Heart left ventricle (tissue), 16 donors: ENCODE results near the gene CCDC197. TPM values are rescaled to one million over a fixed set of nuclear protein-coding genes. Genes with fewer than 3 reads are reported as not detected.

Experiments used
- ATAC-seq, 4 donors: fragments of 200-7000 bp; cut with Tn5 transposase; one replicate each; pipeline ENCODE4 v1.9.1; 2020 to 2022; ENCODE audit warnings: moderate library complexity in 4 of 4, mild to moderate bottlenecking in 3 of 4, moderate number of reproducible peaks in 1 of 4
- DNase-seq, 5 donors: peaks; one replicate each; pipeline ENCODE4 v3.0.0-alpha.2; 2020
- H3K27ac ChIP-seq, 12 donors: fragments of 200-600 bp; sonication (generic) in 4 of 12; one replicate each; pipeline versions ENCODE4 v1.5.0 to v1.8.0; 2016 to 2022; ENCODE audit warnings: mild to moderate bottlenecking in 2 of 12
- H3K27me3 ChIP-seq, 9 donors: fragments of 200-600 bp; sonication (generic) in 2 of 9; one replicate each; pipeline versions ENCODE4 v1.5.1 to v1.8.0; 2016 to 2022; ENCODE audit warnings: mild to moderate bottlenecking in 3 of 9
- H3K36me3 ChIP-seq, 9 donors: fragments of 200-600 bp; sonication (generic) in 2 of 9; one replicate each; pipeline versions ENCODE4 v1.5.0 to v1.8.0; 2018 to 2022; ENCODE audit warnings: mild to moderate bottlenecking in 2 of 9
- H3K4me1 ChIP-seq, 12 donors: fragments of 200-600 bp; sonication (generic) in 4 of 12; one replicate each; pipeline versions ENCODE4 v1.5.0 to v1.8.0; 2016 to 2022; ENCODE audit warnings: mild to moderate bottlenecking in 3 of 12
- H3K4me3 ChIP-seq, 12 donors: fragments of 200-600 bp; sonication (generic) in 4 of 12; one replicate each; pipeline versions ENCODE4 v1.5.0 to v1.8.0; 2017 to 2022; ENCODE audit warnings: mild to moderate bottlenecking in 9 of 12, moderate library complexity in 4 of 12
- H3K9me3 ChIP-seq, 12 donors: fragments of 200-600 bp; sonication (generic) in 4 of 12; one replicate each; pipeline versions ENCODE4 v1.5.0 to v1.8.0; 2016 to 2022; ENCODE audit warnings: mild to moderate bottlenecking in 1 of 12
- POLR2A ChIP-seq, 2 donors: fragments of 450-650 bp; IDR thresholded peaks; one replicate each; pipeline ENCODE4 v1.6.1; 2017; ENCODE audit warnings: antibody characterized with exemption in 2 of 2, mild to moderate bottlenecking in 2 of 2, moderate library complexity in 2 of 2
- WGBS, 4 donors: extraction: QIAGEN DNeasy Blood & Tissue Kit in 2 of 4; methylation state at CpG; one replicate each; pipeline versions ENCODE4 v1.1.5 to v1.1.7; 2013 to 2018; 5-methylcytosine and 5-hydroxymethylcytosine counted together
- intact Hi-C, 10 donors: fragments of 100-400 bp; cut with DNase I; formaldehyde crosslinking; loops; one replicate each; pipeline versions ENCODE4 v1.11.1 to v1.14.2; 2022
- polyA plus RNA-seq, 2 donors: library from polyadenylated mRNA; stranded (reverse); fragments of 200-250 nt; gene quantifications; one replicate each; pipeline ENCODE4 v1.2.3, GENCODE V29; 2013
- total RNA-seq, 9 donors: library from RNA; depleted of rRNA in 2 of 9; stranded (reverse); fragments of >200 nt in 2 of 9; fragmentation: NEBNext Ultra II Directional in 3 of 9; extraction: Animal tissue kit (Norgen Biotek cat#: 25700) in 3 of 9; gene quantifications; one replicate each; pipeline versions ENCODE4 v1.1.0 to v1.2.4, GENCODE V29; 2016 to 2023
- TF ChIP-seq, protein P1 (sequence below), 12 donors: fragments of 200-600 bp; sonication (generic) in 4 of 12; IDR thresholded peaks; one replicate each; pipeline versions ENCODE4 v1.5.0 to v1.8.0; 2018 to 2022; ENCODE audit warnings: antibody characterized with exemption in 12 of 12, mild to moderate bottlenecking in 5 of 12
- donor health status: ischemic (EF 13 %, LVEDD 7.1; RV severe dilation, severe dysfunction).
- donor health status: healthy with polysubstance abuse.
- donor health status: DM: no; HTN: yes; CAD: no.
- donor health status: DM: no; HTN: no; CAD: no.
- donor health status: ischemic (EF 25% LVEDD 6.9; RV normal size, moderate dysfunction).
- donor health status: ischemic (EF 25% LVEDD 5.7; RV mildly dilated, moderate dysfunction).
- donor health status: healthy.
- donor health status: DM: yes; HTN: yes; CAD: no.
- donor health status: ischemic (EF 35%, LVEDD 5.7; RV mildly dilated, moderate dysfunction).
- donor health status: nonischemic (EF 11% LVEDD 7.7; RV severe dilation, severe dysfunction).
- donor health status: DM: yes; HTN: yes; CAD: no.
- donor health status: PGD.
- donor health status: ischemic (EF 29% LVEDD 5.4; RV normal size, mild dysfunction).
- donor health status: nonischemic (EF 23%, LVEDD 6.1; RV moderate dilation, normal function).

Gene CCDC197
- total and polyA plus RNA-seq, 11 donors, result 0.23 to 1.4 (median 0.88) TPM; not detected in 4

DNA sequence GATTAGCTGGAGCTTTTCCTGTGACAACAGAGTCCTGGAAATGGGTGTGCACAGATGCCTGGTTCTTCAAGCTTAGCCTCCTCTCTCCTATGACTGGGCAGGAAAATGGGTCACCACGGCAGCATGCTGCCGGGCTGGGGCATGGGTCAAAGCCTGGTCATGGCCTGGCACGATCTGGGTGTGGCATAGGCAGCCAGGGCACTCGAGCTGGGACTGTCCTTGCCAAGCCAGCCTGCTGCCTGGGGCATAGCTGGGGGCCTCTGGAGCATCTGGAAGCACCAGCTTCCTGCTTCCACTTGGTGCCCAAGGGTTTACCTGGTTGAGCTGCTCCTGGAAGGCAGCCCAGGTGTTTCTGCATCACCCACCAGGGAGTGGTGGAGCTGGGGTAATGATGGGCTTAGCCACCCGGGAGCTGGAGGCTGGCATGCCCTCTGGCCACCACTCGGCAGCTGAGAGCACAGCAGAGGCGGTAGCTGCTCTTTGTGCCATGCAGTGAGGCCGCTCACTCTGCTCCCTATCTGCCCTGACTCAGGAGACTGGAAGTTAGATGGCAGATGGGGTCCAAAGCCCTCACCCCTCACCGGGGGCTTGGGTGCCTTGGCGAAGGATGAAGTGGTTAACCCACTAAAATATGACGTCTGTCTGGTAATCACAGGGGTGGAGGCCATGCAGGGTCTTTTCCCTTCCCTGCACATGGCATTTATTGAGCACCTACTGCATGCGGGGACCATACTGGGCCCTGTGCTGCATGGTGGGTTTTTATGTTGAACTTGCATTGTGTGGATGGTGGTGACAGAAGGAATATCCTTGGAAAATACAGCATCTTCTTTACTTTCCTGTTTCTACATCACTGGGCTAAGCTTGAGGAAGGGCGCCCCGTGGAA is 30.7 kb downstream of the CCDC197 start:
- Histone ChIP-seq H3K27me3 (no peaks in the 10 kb centered on the region), H3K9me3 (no peaks in the 10 kb centered on the region), H3K4me1 (peaks cover 0 to 15% (median 1%) of the 10 kb centered on the region in 12 donors), H3K4me3 (no peak overlapping the region), H3K36me3 (no peaks in the 10 kb centered on the region), H3K27ac (no peak overlapping the region)
- intact Hi-C loops, result loop anchor here in 1 of 10 donors (10.0 kb wide), 1 partner anchor 823 kb away; the partner anchor contains the start of genes GON7 and UBR7
- no peak for DNase-seq
- ATAC-seq, result no peak
- WGBS, 4 donors, result 87 to 97% (median 90%) methylated on average over 10 to 14 of the region's 14 CpGs
- TF ChIP-seq, protein P1, sequence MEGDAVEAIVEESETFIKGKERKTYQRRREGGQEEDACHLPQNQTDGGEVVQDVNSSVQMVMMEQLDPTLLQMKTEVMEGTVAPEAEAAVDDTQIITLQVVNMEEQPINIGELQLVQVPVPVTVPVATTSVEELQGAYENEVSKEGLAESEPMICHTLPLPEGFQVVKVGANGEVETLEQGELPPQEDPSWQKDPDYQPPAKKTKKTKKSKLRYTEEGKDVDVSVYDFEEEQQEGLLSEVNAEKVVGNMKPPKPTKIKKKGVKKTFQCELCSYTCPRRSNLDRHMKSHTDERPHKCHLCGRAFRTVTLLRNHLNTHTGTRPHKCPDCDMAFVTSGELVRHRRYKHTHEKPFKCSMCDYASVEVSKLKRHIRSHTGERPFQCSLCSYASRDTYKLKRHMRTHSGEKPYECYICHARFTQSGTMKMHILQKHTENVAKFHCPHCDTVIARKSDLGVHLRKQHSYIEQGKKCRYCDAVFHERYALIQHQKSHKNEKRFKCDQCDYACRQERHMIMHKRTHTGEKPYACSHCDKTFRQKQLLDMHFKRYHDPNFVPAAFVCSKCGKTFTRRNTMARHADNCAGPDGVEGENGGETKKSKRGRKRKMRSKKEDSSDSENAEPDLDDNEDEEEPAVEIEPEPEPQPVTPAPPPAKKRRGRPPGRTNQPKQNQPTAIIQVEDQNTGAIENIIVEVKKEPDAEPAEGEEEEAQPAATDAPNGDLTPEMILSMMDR (IDR thresholded peaks at IDR 0.05), result no peak
- no peak for TF ChIP-seq POLR2A (IDR thresholded peaks at IDR 0.05)

DNA sequence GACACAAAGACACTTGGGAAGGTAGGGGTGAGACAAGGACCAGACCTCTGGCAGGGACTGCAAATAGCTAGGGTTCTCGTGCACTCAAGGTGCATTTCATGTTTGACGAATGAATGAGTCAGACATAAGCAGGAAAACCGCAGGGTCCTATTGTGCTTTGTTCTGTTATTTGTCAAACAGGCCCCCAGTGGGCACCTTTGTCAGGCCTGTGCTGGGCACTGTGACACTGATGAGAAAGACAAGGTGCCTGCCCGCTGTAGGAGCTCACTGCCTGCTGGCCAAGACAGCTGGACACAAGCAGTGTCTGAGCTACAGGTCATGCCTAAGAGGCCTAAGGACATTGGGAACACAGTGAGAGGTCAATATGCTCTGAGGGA is 31.3 kb downstream of the CCDC197 start:
- no peak for TF ChIP-seq POLR2A (IDR thresholded peaks at IDR 0.05)
- TF ChIP-seq, protein P1 (IDR thresholded peaks at IDR 0.05), result no peak
- Histone ChIP-seq H3K9me3 (no peaks in the 10 kb centered on the region), H3K4me1 (peaks cover 0 to 15% (median 1%) of the 10 kb centered on the region in 12 donors), H3K27me3 (no peaks in the 10 kb centered on the region), H3K27ac (no peak overlapping the region), H3K4me3 (no peak overlapping the region), H3K36me3 (no peaks in the 10 kb centered on the region)
- no peak for DNase-seq
- 80 to 86% (median 85%) methylated on average over 4 of the region's 4 CpGs for WGBS, 4 donors
- no peak for ATAC-seq
- intact Hi-C loops, result loop anchor here in 1 of 10 donors (10.0 kb wide), 1 partner anchor 824 kb away; the partner anchor contains the start of genes GON7 and UBR7

DNA sequence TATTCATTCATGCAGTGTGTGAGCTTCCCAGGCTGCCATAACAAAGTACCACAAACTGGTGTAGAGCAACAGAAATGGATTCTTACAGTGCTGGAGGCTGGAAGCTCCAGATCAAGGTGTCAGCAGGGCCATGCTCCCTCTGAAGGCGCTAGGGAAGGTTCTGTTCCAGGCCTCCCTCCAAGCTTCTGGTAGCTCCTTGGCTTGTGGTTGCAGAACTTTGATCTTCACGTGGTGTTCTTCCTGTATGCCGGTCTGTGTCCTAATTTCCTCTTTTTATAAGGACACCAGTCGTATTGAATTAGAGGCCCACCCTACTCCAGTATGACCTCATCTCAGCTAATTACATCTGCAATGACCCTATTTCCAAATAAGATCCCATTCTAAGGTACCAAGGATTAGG is 32.2 kb downstream of the CCDC197 start:
- ATAC-seq (no peak), DNase-seq (no peak)
- no peaks in the 10 kb centered on the region for H3K27me3 ChIP-seq
- H3K4me3 ChIP-seq, result no peak overlapping the region
- WGBS, 4 donors, result 61 to 87% (median 67%) methylated on average over 4 of the region's 4 CpGs
- no peak for TF ChIP-seq POLR2A (IDR thresholded peaks at IDR 0.05)
- TF ChIP-seq, protein P1 (IDR thresholded peaks at IDR 0.05), result no peak
- intact Hi-C loops, result loop anchor here in 1 of 10 donors (10.0 kb wide), 1 partner anchor 824 kb away; the partner anchor contains the start of genes GON7 and UBR7
- H3K27ac ChIP-seq, result no peak overlapping the region
- peaks cover 0 to 15% (median 1%) of the 10 kb centered on the region in 12 donors for H3K4me1 ChIP-seq
- no peaks in the 10 kb centered on the region for H3K36me3 ChIP-seq
- H3K9me3 ChIP-seq, result no peaks in the 10 kb centered on the region

DNA sequence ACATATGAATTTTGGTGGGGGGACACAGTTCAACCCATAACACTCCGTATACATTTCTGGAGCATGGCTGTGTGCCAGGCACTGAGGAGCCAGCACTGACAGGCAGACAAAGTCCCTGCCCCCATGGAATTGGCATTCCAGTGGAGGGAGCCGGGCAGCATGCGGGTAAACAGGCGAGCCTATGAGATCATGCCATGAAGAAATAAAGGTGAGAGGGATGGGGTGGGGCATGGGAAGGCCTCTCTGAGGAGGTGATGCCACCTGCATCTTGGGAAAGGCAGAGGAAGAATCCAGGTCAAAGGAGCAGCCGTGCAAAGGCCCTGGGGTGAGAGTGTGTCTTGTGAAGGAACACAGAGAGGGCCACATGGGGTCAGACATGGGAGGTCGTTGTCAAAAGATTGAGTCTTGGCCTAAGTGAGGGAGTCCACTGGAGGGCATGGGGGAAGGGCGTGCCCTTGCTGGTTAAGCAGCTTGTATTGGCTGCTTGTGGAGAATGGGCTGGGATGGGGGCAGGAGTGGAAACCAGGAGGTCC is 32.6 kb downstream of the CCDC197 start:
- H3K27me3 ChIP-seq, result no peaks in the 10 kb centered on the region
- intact Hi-C loops, result loop anchor here in 3 of 10 donors (10.0 kb wide), 2 partner anchors 455 to 825 kb away; partner anchors contain the start of genes GON7 (in 1 of the 3) and UBR7 (in 1 of the 3)
- ATAC-seq, result no peak
- 87 to 93% (median 90%) methylated on average over 7 of the region's 7 CpGs for WGBS, 4 donors
- H3K4me3 ChIP-seq, result no peak overlapping the region
- H3K27ac ChIP-seq, result no peak overlapping the region
- no peaks in the 10 kb centered on the region for H3K36me3 ChIP-seq
- DNase-seq, result no peak
- H3K9me3 ChIP-seq, result peaks cover 0 to 3% (median 0%) of the 10 kb centered on the region in 12 donors
- peaks cover 0 to 15% (median 1%) of the 10 kb centered on the region in 12 donors for H3K4me1 ChIP-seq
- TF ChIP-seq, protein P1 (IDR thresholded peaks at IDR 0.05), result no peak
- no peak for TF ChIP-seq POLR2A (IDR thresholded peaks at IDR 0.05)
